Ectodermal cell (in vitro differentiated cells): ENCODE results near the gene BTBD16.

Source experiments
- H3K27ac ChIP-seq: 2 replicates; pipeline ENCODE4 v1.7.0; 2013; ENCODE audit warnings: mild to moderate bottlenecking, low read depth, low read length; ENCODE audit not compliant: insufficient read depth, poor library complexity, severe bottlenecking
- H3K27me3 ChIP-seq: 2 replicates; pipeline ENCODE4 v1.7.0; 2013; ENCODE audit warnings: mild to moderate bottlenecking, low read length; ENCODE audit not compliant: insufficient read depth, control insufficient read depth, poor library complexity, severe bottlenecking
- H3K36me3 ChIP-seq: one replicate; pipeline ENCODE4 v1.7.0; 2013; ENCODE audit warnings: low read length; ENCODE audit not compliant: control insufficient read depth, insufficient read depth
- H3K4me1 ChIP-seq: one replicate; pipeline ENCODE4 v1.7.0; 2013; ENCODE audit warnings: low read length; ENCODE audit not compliant: control insufficient read depth, insufficient read depth
- H3K4me3 ChIP-seq: 2 replicates; pipeline ENCODE4 v1.7.0; 2013; ENCODE audit warnings: low read depth, low read length, control low read depth; ENCODE audit not compliant: insufficient read depth
- H3K9me3 ChIP-seq: 2 replicates; pipeline ENCODE4 v1.7.0; 2013; ENCODE audit warnings: mild to moderate bottlenecking, low read length, moderate library complexity; ENCODE audit not compliant: control insufficient read depth
- WGBS, 2 experiments: methylation state at CpG; one replicate each; pipeline ENCODE4 v1.1.7; 2013; ENCODE audit warnings: missing lambda C conversion rate in 2 of 2; 5-methylcytosine and 5-hydroxymethylcytosine counted together

Gene BTBD16

DNA sequence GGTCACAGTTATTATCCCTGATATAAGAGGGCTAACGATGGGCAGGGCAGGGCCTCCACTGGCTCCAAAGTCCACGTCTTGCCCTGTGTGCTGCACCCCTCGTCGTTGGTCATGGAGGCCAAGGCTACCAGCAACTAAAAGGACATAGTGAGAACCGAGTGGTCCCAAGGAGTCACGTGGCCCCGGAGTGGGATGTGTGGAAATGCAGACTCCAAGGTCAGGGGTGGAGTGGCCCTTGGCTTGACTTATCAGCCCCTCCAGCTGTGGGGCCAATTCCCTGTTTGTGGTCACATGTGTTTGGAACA is 30.7 kb downstream of the BTBD16 start:
- H3K27me3 ChIP-seq = no peaks in the 10 kb centered on the region
- no peaks in the 10 kb centered on the region for H3K36me3 ChIP-seq
- no peak overlapping the region for H3K4me3 ChIP-seq
- no peak overlapping the region for H3K27ac ChIP-seq
- 95 to 97% methylated on average over 7 of the region's 7 CpGs for WGBS, 2 experiments
- no peaks in the 10 kb centered on the region for H3K4me1 ChIP-seq
- no peaks in the 10 kb centered on the region for H3K9me3 ChIP-seq

- no peak overlapping the region for H3K27ac ChIP-seq
- H3K36me3 ChIP-seq = no peaks in the 10 kb centered on the region
- H3K27me3 ChIP-seq = no peaks in the 10 kb centered on the region
- no peaks in the 10 kb centered on the region for H3K4me1 ChIP-seq
- no peak overlapping the region for H3K4me3 ChIP-seq
- H3K9me3 ChIP-seq = no peaks in the 10 kb centered on the region
- WGBS, 2 experiments = 95 to 97% methylated on average over 4 of the region's 4 CpGs
Observed at GRCh38 chr10:122302315-122302714, 31.2 kb downstream of the BTBD16 start.

DNA sequence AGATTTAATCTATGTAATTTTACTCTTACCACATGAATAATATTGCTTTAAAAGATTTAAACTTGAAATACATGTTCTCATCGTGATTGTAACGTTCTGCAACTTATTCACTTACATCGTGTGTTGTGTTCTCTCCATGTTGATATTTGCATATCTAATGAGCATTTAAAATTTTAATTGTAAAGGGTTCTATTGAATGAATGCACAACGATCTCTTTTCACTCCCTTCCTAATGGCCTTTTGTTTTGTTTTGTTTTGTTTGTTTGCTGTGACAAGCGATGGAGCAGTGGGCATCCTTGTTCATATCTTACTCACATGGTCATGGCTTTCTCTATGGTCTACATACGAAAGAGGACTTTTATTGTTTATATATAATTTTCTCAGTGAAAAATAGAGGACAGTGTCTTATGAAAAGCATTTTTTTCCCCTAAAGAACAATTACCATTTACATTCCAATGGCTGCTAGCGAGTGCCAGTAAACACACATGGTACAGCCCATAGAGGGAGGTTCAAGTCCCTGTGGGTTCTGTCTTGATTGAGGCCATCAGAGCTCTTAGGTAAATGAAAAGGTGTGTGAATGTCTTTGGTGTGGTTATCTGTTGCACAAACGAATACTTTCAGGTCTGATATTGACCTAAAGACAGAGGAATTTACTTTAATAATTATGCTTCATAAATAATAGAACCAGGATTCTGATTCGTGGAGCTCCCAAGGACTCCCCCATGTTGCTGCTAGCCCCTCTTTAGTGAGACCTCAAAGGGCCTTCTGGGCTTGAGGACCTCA is 32.4 kb downstream of the BTBD16 start:
- Histone ChIP-seq H3K4me1 (no peaks in the 10 kb centered on the region), H3K27ac (no peak overlapping the region), H3K9me3 (no peaks in the 10 kb centered on the region), H3K4me3 (no peak overlapping the region), H3K27me3 (no peaks in the 10 kb centered on the region), H3K36me3 (no peaks in the 10 kb centered on the region)
- WGBS, 2 experiments = 76 to 90% methylated on average over 5 to 7 of the region's 9 CpGs

GRCh38 chr10:122304054-122304579 is 33.0 kb downstream of the BTBD16 start:
- no peaks in the 10 kb centered on the region for H3K36me3 ChIP-seq
- H3K27ac ChIP-seq = no peak overlapping the region
- WGBS, 2 experiments = 95% methylated on average over 7 of the region's 7 CpGs
- no peaks in the 10 kb centered on the region for H3K9me3 ChIP-seq
- H3K4me3 ChIP-seq = no peak overlapping the region
- H3K27me3 ChIP-seq = no peaks in the 10 kb centered on the region
- H3K4me1 ChIP-seq = no peaks in the 10 kb centered on the region

DNA sequence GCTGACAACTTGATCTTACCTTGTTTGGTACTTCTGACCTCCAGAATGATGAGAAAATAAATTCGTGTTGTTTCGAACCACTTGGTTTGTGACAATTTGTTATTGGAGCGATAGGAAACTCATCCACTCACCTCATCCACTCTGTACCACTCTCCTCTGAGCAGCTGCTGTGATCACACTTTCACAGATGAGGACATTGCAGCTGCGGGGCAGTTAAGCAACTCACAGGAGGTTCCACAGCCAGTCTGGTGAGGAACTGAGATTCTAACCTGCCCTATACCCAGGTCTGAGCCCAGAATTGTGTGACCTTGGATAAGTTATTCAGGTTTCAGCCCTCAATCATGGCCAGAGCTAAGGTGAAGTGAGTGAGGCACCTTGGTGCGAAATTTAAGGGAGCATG is 35.2 kb downstream of the BTBD16 start:
- Histone ChIP-seq H3K4me3 (no peak overlapping the region), H3K27ac (no peak overlapping the region), H3K4me1 (no peaks in the 10 kb centered on the region), H3K9me3 (no peaks in the 10 kb centered on the region), H3K36me3 (no peaks in the 10 kb centered on the region), H3K27me3 (no peaks in the 10 kb centered on the region)
- WGBS, 2 experiments = 96 to 97% methylated on average over 5 of the region's 5 CpGs

DNA sequence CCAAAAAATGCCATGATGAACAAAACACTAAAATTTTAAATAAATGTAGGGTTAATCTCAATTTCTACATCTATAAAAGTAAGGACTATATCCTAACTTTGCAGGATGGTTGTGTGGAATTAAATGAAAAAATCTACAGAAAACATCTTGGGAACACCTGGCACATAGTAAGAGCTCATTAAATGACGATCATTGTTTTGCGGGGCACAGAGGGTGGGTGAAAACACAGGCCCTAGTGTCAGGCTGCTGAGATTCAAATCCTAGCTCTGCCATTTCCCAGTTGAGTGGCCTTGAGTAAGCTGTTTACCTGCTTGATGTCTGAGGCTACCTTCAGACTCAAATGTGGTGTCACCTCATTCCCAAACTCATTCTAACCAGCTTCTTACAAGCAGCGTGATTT is 35.6 kb downstream of the BTBD16 start:
- no peak overlapping the region for H3K27ac ChIP-seq
- H3K9me3 ChIP-seq = no peaks in the 10 kb centered on the region

GRCh38 chr10:122307669-122308416 is 36.7 kb downstream of the BTBD16 start:
- Histone ChIP-seq H3K4me3 (no peak overlapping the region), H3K36me3 (no peaks in the 10 kb centered on the region), H3K27me3 (no peaks in the 10 kb centered on the region), H3K4me1 (no peaks in the 10 kb centered on the region), H3K9me3 (no peaks in the 10 kb centered on the region), H3K27ac (no peak overlapping the region)
- 87 to 88% methylated on average over 13 of the region's 13 CpGs for WGBS, 2 experiments

More for the DNA sequence above, 35.6 kb downstream of the BTBD16 start:
- no peak overlapping the region for H3K4me3 ChIP-seq
- 83 to 84% methylated on average over 3 of the region's 3 CpGs for WGBS, 2 experiments
- H3K36me3 ChIP-seq = no peaks in the 10 kb centered on the region
- no peaks in the 10 kb centered on the region for H3K4me1 ChIP-seq
- no peaks in the 10 kb centered on the region for H3K27me3 ChIP-seq

GRCh38 chr10:122308417-122309141 is 37.5 kb downstream of the BTBD16 start:
- Histone ChIP-seq H3K27ac (no peak overlapping the region), H3K9me3 (no peaks in the 10 kb centered on the region), H3K27me3 (no peaks in the 10 kb centered on the region), H3K4me1 (no peaks in the 10 kb centered on the region), H3K4me3 (no peak overlapping the region), H3K36me3 (no peaks in the 10 kb centered on the region)
- WGBS, 2 experiments = 91 to 92% methylated on average over 6 to 7 of the region's 7 CpGs

- WGBS, 2 experiments = 82 to 84% methylated on average over 18 of the region's 18 CpGs
- no peak overlapping the region for H3K27ac ChIP-seq
- H3K4me1 ChIP-seq = no peaks in the 10 kb centered on the region
- H3K4me3 ChIP-seq = no peak overlapping the region
- no peaks in the 10 kb centered on the region for H3K36me3 ChIP-seq
- H3K27me3 ChIP-seq = no peaks in the 10 kb centered on the region
- H3K9me3 ChIP-seq = no peaks in the 10 kb centered on the region
Observed at GRCh38 chr10:122310311-122311050, 39.4 kb downstream of the BTBD16 start.
